ENCODE data around the gene PHLDB2. TPM values are rescaled to one million over a fixed set of nuclear protein-coding genes. Genes with fewer than 3 reads are reported as not detected.

The PHLDB2 gene
- total RNA-seq, 2 donors from 2014 or later = 20.2 to 48.1 TPM

DNA sequence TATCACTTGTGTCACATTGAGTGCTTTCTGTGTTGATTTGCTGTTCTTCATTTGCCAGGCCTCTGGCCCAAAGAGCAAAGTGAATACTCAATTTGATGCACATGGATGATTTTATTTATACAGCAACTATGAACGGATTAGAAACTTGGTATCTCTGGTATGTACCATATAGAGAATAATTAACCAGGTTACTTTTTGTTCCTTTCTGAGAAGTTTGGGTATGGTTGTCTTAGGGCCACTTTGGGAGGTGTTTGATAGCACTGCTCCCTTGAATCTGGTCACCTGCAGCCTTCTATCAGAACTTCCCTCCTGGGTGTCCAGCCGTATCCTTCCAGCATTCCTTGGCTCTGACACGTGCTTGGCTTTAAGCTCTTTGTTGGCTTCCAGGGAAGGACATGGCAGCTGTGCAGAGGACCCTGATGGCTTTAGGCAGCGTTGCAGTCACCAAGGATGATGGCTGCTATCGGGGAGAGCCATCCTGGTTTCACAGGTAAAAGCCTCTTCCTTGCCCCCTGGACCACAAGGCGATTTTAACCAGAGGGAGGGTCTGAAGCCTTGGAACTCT is 152.4 kb downstream of the PHLDB2 start:
- no peak for DNase-seq (ENCODE audit: low spot score)
- TF ChIP-seq, protein P1, sequence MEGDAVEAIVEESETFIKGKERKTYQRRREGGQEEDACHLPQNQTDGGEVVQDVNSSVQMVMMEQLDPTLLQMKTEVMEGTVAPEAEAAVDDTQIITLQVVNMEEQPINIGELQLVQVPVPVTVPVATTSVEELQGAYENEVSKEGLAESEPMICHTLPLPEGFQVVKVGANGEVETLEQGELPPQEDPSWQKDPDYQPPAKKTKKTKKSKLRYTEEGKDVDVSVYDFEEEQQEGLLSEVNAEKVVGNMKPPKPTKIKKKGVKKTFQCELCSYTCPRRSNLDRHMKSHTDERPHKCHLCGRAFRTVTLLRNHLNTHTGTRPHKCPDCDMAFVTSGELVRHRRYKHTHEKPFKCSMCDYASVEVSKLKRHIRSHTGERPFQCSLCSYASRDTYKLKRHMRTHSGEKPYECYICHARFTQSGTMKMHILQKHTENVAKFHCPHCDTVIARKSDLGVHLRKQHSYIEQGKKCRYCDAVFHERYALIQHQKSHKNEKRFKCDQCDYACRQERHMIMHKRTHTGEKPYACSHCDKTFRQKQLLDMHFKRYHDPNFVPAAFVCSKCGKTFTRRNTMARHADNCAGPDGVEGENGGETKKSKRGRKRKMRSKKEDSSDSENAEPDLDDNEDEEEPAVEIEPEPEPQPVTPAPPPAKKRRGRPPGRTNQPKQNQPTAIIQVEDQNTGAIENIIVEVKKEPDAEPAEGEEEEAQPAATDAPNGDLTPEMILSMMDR (IDR thresholded peaks at IDR 0.05) = no peak
- Histone ChIP-seq H3K27me3 (no peaks in the 10 kb centered on the region), H3K9me3 (no peaks in the 10 kb centered on the region), H3K4me3 (no peak overlapping the region), H3K4me1 (peaks cover 0 to 31% of the 10 kb centered on the region in 2 donors), H3K36me3 (no peaks in the 10 kb centered on the region), H3K27ac (no peak overlapping the region)

DNA sequence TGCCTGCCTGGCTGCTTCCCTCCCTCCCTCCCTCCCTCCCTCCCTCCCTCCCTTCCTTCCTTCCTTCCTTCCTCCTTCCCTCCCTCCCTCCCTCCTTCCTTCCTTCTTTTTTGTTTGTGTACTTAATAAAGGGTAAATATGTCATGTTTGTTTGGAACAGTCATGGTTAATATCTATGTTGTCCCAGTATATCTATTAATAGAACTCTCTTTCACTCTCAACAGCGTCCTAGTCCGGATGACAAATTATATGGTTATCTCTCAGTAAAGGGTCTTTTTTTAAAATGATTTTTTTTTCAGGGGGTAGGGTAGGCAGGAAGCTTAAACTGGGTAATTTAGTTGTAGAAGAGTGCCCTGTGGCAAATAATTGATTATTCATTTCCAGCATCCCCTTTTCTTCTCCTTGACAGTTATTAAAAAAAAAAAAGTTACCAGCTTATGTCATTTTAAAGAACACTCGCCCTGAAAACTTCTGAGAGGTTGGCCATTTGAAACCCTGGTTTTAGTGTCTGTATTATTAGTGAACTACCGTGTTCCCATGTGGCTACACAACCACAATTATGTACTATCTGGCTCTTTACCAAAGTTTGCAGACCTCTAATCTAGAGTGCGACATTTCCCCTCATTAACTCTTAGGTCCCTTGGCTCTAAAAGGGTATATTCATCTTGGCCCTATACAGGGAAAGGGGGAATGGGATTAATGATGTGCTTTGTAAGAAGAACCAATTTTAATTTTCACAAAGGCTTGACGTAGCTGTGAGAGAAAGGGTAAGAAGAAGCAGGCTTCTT is 153.3 kb downstream of the PHLDB2 start:
- Histone ChIP-seq H3K36me3 (no peaks in the 10 kb centered on the region), H3K4me1 (peaks cover 0 to 31% of the 10 kb centered on the region in 2 donors), H3K9me3 (no peaks in the 10 kb centered on the region), H3K27ac (peak overlapping the region in 1 of 2 donors; percentile 34), H3K4me3 (peak overlapping the region in 1 of 2 donors; percentile 7), H3K27me3 (no peaks in the 10 kb centered on the region)
- TF ChIP-seq, protein P1 (IDR thresholded peaks at IDR 0.05) = no peak
- DNase-seq (ENCODE audit: low spot score) = no peak

DNA sequence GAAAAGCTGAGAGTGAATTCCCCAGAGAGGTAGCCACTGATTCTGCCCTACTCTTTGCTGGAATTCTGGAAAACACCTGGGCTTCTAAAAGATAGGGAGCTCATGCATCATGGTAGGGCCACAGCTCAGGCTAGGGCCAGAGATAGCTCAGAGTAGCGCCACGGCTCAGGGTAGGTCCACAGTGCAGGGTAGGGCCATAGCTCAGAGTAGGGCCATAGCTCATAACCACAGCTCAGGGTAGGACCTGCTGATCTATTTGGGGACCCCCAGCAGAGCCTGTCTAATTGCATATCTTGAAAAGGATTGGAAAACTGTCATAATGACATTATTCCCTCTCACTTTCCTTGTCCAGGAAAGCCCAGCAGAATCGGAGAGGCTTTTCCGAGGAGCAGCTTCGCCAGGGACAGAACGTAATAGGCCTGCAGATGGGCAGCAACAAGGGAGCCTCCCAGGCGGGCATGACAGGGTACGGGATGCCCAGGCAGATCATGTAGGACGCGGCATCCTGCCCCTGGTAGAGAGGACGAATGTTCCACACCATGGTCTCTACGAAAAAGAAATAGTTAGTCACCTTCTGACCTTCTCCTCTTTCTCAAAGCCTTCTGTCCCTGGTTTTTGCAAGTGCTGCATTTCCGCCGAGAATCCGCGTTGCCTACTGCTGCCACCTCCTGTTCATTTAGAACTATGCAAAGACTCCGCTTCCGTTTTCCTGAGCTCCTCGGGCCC is 154.2 kb downstream of the PHLDB2 start:
- Histone ChIP-seq H3K4me3 (no peak overlapping the region), H3K27ac (no peak overlapping the region), H3K27me3 (no peaks in the 10 kb centered on the region), H3K36me3 (no peaks in the 10 kb centered on the region), H3K4me1 (peaks cover 0 to 31% of the 10 kb centered on the region in 2 donors), H3K9me3 (no peaks in the 10 kb centered on the region)
- TF ChIP-seq, protein P1 (IDR thresholded peaks at IDR 0.05) = peak; percentile 62 to 86
- DNase-seq (ENCODE audit: low spot score) = peak; percentile 83

DNA sequence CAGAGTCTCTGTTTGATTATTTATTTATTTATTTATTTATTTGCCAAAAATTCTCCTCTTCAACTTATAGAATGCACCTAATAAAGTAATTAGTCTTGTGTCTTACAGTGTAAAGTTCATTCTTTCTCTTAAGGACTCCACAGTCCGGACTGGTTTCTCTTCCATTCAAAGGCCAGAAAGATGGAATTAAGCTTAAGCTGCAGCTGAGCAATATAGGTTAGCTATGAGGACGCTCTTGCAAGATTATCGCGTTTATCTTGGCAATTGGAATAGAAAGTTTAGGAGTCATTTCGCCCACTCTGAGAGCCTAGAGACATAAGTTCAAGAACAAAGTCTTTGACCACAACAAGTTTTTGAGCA is 154.7 kb downstream of the PHLDB2 start:
- Histone ChIP-seq H3K36me3 (no peaks in the 10 kb centered on the region), H3K9me3 (no peaks in the 10 kb centered on the region), H3K27ac (no peak overlapping the region), H3K4me1 (peaks cover 0 to 31% of the 10 kb centered on the region in 2 donors), H3K4me3 (no peak overlapping the region), H3K27me3 (no peaks in the 10 kb centered on the region)
- TF ChIP-seq, protein P1 (IDR thresholded peaks at IDR 0.05) = no peak
- no peak for DNase-seq (ENCODE audit: low spot score)

DNA sequence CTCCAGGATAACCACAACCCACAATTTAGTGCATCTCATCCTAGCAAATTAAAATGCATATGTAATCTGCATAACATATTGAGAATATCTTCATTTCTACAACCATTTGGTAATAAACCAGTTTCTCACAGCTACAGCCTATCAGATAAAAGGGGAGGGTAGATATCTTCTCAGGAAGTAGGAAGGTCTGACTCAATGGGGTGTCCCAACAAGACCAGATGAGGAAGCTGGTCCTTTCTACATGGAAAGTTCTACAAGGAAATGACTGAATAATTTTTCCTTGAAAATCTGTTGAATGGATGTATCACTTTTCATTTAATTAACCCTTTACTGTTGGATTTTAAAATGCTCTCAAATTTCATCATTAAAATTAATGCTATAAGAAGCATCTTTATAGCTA is 158.0 kb downstream of the PHLDB2 start:
- TF ChIP-seq, protein P1 (IDR thresholded peaks at IDR 0.05) = no peak
- no peak overlapping the region for H3K27ac ChIP-seq
- H3K27me3 ChIP-seq = no peaks in the 10 kb centered on the region
- H3K9me3 ChIP-seq = no peaks in the 10 kb centered on the region
- no peaks in the 10 kb centered on the region for H3K36me3 ChIP-seq
- peaks cover 0 to 15% of the 10 kb centered on the region in 2 donors for H3K4me1 ChIP-seq
- no peak for DNase-seq (ENCODE audit: low spot score)
- H3K4me3 ChIP-seq = no peak overlapping the region
